HepG2 (cell line): ENCODE measurements around the gene PSMD1. TPM values are rescaled to one million over a fixed set of nuclear protein-coding genes. Genes with fewer than 3 reads are reported as not detected.

Experiments
- AHDC1 ChIP-seq: sonication (generic); formaldehyde crosslinking; IDR thresholded peaks from 2 replicates; pipeline ENCODE4 v1.5.1; 2020; ENCODE audit warnings: mild to moderate bottlenecking, missing genetic modification reagents, borderline replicate concordance
- ELK4 ChIP-seq: sonication (generic); formaldehyde crosslinking; IDR thresholded peaks from 2 replicates; pipeline ENCODE4 v1.9.0; 2021; ENCODE audit warnings: missing genetic modification reagents, borderline replicate concordance
- MAFF ChIP-seq: IDR thresholded peaks from 2 replicates; pipeline ENCODE4 v1.6.1; 2011; ENCODE audit warnings: low read depth, low read length, improper control_type of control experiment
- polyA plus RNA-seq, 8 experiments: library from polyadenylated mRNA; depleted of rRNA in 3 of 8; stranded (reverse) in 7 of 8; unstranded in 1 of 8; fragments of >200 nt; fragmentation: Illumina TruSeq in 4 of 8; extraction: Trizol in 4 of 8; gene quantifications; 2 replicates each; pipeline versions ENCODE4 v1.2.1 to v1.2.3, GENCODE V29; 2011 to 2016; ENCODE audit warnings: low read depth in 4 of 8, missing spikeins in 1 of 8, mixed read lengths in 1 of 8; ENCODE audit not compliant: insufficient read depth in 1 of 8
- total RNA-seq, 5 experiments: library from RNA; depleted of rRNA; stranded (reverse); fragments of >200 nt; fragmentation: Illumina TruSeq; extraction: Trizol; gene quantifications; 2 replicates each; pipeline ENCODE4 v1.2.3, GENCODE V29; 2016; ENCODE audit warnings: low read depth in 1 of 5

Gene PSMD1
- total and polyA plus RNA-seq, 2 of the 13 experiments (the other 11 are each of a cell fraction or from before 2014, with no cell fraction given): 136 to 191 TPM

- TF ChIP-seq AHDC1 (CRISPR knock-in tag) (peak; percentile 46; the same call in 1 of the 2 replicates), ELK4 (CRISPR knock-in tag) (no peak), MAFF (no peak)
Observed at GRCh38 chr2:231057590-231057989, 923 bp downstream of the PSMD1 start (continued).
